ENCODE data around the gene GFRA1. TPM values are rescaled to one million over a fixed set of nuclear protein-coding genes. Genes with fewer than 3 reads are reported as not detected.

The GFRA1 gene
- total and polyA plus RNA-seq, 2 of the 8 experiments (the other 6 are each of a cell fraction or from before 2014, with no cell fraction given): 1.1 to 2.0 TPM

DNA sequence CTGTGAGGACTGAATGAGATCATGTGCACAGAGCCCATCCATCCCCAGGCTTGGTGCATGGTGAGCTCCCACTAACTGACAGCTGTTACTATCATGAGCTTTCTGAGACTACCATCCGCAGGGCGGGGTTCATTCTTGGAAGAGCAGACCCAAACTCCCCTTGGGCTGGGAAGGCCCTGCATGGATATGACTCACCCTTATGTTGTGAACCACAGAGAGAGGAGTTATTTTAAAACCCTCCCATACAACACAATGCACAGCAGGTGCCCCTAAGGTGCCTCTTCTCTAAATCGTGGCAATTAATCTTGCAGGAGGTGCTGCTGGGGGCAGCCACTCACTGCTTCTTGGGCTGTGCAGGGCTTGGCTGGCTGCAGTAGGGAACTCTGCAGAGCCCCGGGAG is 219.1 kb downstream of the GFRA1 start (continued):
- TF ChIP-seq, protein P1, sequence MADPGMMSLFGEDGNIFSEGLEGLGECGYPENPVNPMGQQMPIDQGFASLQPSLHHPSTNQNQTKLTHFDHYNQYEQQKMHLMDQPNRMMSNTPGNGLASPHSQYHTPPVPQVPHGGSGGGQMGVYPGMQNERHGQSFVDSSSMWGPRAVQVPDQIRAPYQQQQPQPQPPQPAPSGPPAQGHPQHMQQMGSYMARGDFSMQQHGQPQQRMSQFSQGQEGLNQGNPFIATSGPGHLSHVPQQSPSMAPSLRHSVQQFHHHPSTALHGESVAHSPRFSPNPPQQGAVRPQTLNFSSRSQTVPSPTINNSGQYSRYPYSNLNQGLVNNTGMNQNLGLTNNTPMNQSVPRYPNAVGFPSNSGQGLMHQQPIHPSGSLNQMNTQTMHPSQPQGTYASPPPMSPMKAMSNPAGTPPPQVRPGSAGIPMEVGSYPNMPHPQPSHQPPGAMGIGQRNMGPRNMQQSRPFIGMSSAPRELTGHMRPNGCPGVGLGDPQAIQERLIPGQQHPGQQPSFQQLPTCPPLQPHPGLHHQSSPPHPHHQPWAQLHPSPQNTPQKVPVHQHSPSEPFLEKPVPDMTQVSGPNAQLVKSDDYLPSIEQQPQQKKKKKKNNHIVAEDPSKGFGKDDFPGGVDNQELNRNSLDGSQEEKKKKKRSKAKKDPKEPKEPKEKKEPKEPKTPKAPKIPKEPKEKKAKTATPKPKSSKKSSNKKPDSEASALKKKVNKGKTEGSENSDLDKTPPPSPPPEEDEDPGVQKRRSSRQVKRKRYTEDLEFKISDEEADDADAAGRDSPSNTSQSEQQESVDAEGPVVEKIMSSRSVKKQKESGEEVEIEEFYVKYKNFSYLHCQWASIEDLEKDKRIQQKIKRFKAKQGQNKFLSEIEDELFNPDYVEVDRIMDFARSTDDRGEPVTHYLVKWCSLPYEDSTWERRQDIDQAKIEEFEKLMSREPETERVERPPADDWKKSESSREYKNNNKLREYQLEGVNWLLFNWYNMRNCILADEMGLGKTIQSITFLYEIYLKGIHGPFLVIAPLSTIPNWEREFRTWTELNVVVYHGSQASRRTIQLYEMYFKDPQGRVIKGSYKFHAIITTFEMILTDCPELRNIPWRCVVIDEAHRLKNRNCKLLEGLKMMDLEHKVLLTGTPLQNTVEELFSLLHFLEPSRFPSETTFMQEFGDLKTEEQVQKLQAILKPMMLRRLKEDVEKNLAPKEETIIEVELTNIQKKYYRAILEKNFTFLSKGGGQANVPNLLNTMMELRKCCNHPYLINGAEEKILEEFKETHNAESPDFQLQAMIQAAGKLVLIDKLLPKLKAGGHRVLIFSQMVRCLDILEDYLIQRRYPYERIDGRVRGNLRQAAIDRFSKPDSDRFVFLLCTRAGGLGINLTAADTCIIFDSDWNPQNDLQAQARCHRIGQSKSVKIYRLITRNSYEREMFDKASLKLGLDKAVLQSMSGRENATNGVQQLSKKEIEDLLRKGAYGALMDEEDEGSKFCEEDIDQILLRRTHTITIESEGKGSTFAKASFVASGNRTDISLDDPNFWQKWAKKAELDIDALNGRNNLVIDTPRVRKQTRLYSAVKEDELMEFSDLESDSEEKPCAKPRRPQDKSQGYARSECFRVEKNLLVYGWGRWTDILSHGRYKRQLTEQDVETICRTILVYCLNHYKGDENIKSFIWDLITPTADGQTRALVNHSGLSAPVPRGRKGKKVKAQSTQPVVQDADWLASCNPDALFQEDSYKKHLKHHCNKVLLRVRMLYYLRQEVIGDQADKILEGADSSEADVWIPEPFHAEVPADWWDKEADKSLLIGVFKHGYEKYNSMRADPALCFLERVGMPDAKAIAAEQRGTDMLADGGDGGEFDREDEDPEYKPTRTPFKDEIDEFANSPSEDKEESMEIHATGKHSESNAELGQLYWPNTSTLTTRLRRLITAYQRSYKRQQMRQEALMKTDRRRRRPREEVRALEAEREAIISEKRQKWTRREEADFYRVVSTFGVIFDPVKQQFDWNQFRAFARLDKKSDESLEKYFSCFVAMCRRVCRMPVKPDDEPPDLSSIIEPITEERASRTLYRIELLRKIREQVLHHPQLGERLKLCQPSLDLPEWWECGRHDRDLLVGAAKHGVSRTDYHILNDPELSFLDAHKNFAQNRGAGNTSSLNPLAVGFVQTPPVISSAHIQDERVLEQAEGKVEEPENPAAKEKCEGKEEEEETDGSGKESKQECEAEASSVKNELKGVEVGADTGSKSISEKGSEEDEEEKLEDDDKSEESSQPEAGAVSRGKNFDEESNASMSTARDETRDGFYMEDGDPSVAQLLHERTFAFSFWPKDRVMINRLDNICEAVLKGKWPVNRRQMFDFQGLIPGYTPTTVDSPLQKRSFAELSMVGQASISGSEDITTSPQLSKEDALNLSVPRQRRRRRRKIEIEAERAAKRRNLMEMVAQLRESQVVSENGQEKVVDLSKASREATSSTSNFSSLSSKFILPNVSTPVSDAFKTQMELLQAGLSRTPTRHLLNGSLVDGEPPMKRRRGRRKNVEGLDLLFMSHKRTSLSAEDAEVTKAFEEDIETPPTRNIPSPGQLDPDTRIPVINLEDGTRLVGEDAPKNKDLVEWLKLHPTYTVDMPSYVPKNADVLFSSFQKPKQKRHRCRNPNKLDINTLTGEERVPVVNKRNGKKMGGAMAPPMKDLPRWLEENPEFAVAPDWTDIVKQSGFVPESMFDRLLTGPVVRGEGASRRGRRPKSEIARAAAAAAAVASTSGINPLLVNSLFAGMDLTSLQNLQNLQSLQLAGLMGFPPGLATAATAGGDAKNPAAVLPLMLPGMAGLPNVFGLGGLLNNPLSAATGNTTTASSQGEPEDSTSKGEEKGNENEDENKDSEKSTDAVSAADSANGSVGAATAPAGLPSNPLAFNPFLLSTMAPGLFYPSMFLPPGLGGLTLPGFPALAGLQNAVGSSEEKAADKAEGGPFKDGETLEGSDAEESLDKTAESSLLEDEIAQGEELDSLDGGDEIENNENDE (IDR thresholded peaks at IDR 0.05; ENCODE audit: insufficient replicate concordance, low read length): no peak
- TF ChIP-seq BRCA1 (IDR thresholded peaks at IDR 0.05; ENCODE audit: low read depth, low read length) (no peak), CREB1 (IDR thresholded peaks at IDR 0.05) (no peak), RXRA (IDR thresholded peaks at IDR 0.05; ENCODE audit: insufficient read depth, low read depth, low read length) (no peak), EGR1 (IDR thresholded peaks at IDR 0.05; ENCODE audit: borderline replicate concordance, low read depth, low read length) (no peak), YY1 (IDR thresholded peaks at IDR 0.05; ENCODE audit: low read depth, low read length) (no peak)
